Stimulated activated CD4-positive, alpha-beta T cell treated with anti-CD3 and anti-CD28 coated beads, Interleukin-1b, Interleukin-23, amount 100 ng/mL, for 48 hours (primary cell): Measurements from ENCODE around the gene C19orf44.
"Not testable (repeated sequence)": the region's sequence is repeated elsewhere in the genome, so short reads cannot be mapped to it uniquely, and the experiment has no call there.

Experiments
- DNase-seq: peaks from one replicate; pipeline ENCODE4 v3.0.0-alpha.2; 2020

Gene C19orf44

DNA sequence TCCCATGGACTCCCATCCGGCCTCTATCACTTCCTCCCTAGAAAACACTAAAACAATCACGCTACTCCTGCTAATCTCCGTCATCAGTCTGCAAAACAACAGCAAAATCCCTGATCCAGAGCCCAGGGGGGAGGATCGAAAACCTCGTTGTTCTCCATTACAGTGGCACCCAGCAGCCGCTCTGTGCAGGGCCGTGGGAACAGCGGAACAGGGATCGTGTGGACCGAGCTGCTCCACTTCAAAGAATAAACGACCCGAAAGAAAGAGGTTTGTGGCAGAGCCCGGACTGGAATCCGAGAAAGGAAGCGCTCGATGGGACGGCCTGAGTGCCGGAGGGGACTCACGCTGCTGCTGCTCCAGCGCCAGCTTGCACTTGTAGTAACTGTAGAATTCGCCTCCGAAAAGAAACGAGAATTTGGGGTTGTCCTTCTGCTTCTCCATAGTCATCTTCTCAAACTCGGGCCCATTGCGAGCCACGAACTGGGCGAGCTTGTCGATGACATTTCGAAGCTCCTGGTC, 45.4 kb downstream of the C19orf44 start:
- DNase-seq, result no peak

DNA sequence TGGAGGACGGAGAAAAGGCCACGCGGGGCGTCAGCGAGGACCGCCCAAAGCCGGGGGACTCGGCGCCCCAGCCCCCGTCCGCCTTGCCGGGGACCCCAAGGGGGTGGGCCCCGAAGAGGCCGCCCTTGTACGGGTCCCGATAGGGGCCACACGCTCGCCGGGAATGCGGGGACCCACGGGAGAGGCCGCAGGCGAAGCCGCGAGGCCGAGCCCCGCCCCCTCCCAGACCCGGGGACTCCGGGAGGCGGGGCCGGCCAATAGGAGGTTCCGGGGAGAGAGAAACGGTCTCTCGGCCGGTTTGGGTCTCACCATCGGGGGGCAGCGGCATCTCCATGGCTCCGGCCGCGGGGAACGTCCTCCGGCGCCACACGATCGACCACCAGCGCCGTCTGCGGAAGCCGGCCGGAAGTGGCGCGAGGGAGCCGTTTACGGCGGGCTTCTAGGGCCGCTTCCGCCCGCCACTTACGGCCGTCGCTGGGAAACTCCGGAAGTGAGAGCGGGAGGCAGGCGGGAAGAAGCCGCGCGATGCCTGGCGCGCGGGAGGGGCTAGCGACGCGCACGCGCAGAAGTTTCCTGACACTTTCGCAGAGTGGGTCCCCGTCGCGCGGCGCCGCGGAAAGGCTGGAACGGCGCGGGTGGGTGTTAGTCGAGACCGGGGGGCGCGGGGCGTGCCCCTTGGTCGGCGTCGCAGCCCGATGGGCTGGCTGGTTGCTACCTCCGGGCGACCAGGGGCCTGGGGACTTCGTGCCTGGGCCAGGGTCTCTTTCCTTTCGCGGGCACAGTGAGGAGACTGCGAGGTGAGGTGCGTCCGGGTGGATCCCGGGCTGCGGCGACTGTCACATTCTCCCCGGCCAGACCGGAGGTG, 46.1 kb downstream of the C19orf44 start, which contains the start of gene CHERP:
Gene CHERP, minus strand, starts transcription at position 393 of the 865 bp plus-strand sequence. Its CDS starts 59 bp downstream, at position 334.
- peak; percentile 92 for DNase-seq

DNA sequence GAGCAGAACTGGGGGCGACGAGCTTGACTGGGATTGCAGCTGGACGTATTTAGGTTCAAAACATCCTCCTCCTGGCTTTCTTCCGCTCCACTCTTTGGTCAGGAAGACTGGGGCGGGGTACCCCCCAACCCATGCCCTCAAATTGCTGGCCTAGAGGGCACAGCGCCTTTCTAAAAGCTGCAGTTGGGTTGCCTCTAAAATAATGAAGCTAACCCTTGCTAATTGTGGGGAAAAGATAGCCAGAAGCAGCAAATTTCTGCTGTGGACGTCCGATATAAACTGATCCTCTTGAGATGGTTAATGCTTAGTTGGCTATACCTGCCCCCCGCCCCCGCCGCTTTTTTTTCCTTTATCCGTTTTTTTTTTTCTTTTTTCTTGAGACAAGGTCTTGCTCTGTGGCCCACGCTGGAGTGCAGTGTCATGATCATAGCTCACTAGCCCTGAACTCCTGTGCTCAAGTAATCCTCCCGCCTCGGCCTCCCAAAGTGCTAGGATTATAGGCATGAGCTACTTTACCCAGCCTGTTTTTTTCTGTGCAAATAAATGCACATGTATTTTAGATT, 46.8 kb downstream of the C19orf44 start:
- DNase-seq, result no peak

DNA sequence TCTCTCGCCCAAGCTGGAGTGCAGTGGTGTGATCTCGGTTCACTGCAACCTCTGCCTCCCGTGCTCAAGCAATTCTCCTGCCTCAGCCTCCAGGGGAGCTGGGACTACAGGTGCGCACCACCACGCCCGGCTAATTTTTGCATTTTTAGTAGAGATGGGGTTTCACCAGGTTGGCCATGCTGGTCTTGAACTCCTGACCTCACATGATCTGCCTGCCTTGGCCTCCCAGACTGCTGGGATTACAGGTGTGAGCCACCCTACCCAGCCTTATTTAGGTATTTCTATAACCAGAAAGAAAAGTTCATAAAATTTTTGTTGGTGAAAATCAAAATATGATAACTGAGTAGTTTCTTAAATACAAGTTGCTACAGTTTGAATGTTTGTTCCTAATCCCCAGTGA, 47.5 kb downstream of the C19orf44 start:
- DNase-seq, result not testable (repeated sequence)

DNA sequence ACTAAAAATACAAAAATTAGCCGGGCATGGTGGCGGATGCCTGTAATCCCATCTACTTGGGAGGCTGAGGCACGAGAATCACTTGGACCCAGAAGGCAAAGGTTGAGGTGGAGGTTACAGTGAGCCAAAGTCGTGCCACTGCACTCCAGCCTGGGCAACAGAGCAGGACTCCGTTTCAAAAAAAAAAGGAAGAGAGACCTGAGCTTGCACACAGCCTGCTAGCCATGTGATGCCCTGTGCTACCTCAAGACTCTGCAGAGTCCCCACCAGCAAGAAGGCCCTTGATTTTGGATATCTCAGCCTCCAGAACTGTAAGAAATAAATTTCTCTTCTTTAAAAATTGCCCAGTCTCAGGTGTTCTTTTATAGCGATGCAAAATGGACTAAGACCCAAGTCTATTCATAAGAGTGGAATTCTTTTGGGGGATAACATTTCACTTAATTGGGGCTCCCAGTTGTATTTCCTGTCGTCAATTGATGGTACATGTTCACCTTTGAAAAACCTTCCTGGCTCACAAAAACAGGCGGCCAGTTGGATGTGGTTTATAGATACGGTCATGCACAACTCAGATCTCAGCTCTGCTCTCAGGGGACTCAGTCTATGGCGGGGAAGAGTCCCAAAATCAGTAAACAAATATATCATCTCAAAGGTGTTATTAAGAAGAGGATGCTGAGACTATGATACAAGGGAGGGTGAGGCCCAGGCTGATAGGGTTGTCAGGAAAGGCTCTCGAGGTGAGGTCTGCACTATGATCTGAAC, 48.5 kb downstream of the C19orf44 start:
- no peak for DNase-seq

DNA sequence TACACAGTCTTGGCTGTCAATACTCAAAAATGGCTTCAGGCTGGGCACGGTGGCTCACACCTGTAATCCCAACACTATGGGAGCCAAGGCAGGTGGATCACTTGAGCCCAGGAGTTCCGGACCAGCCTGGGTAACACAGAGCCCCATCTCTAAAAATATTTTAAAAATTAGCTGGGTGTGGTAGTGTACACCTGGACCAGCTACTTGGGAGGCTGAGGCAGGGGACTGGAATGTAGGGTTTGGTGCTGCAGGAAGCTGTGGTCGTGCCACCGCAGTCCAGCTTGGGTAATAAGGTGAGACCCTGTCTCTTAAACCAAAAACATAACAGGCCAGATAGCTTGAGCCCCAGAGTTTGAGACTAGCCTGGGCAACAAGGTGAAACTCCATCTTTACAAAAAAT, 52.8 kb downstream of the C19orf44 start:
- no peak for DNase-seq

DNA sequence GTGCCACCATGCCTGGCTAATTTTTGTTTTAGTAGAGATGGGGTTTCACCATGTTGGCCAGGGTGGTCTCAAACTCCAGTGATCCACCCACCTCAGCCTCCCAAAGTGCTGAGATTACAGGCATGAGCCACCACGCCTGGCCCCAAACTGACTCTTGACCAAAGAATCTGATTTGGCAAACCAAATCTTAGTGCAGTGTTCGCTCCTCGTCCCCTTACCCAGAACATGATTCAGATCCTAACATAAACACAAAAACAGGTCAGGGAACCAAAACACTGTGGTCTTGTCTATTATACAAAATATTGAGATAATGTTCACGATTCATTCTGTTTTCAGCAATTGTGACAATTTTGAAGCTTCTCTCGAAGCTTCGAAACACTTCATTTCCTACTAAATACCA, 55.7 kb downstream of the C19orf44 start:
- not testable (repeated sequence) for DNase-seq

DNA sequence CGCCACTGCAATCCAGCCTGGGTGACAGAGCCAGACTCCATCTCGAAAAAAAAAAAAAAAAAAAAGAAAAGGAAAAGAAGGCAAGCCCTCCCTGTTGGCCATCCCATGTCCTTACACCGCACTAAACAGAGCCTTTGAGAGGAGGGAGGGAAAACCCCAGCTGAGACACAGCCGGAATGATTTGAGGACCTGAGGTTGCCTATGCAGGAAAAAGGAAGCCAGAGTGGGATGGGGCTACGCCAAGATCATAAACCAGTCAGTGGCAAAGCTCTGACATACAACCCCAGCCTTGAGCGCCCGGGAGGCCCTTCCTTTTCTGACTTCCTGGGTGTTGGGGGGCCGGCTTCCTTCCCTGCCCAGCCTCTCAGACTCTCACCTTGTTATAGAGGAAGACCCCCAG, 58.6 kb downstream of the C19orf44 start:
- no peak for DNase-seq

DNA sequence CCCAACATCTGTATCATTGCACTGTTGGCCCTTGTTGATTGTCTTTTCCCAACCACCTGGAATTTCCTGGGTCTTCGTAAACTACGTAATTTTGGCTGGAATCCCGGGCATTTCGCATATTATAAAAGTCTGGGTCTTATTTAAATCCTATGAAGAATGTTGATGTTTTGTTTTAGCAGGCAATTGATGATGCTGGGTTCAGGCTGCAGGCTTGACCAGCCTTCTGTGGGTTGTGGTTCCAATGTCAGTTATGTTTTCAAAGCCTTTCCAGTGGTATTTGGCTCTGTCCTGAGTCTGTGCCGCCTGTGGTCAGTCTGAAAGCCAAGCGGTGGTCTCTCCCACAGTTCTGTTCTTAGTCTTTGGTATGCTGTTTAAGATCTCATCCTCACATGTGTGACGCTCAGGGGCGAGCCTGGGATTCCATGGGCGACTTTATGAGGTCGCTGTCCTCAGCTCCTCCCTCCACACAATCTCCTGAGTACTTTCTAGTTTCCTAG, 63.6 kb downstream of the C19orf44 start:
- no peak for DNase-seq

DNA sequence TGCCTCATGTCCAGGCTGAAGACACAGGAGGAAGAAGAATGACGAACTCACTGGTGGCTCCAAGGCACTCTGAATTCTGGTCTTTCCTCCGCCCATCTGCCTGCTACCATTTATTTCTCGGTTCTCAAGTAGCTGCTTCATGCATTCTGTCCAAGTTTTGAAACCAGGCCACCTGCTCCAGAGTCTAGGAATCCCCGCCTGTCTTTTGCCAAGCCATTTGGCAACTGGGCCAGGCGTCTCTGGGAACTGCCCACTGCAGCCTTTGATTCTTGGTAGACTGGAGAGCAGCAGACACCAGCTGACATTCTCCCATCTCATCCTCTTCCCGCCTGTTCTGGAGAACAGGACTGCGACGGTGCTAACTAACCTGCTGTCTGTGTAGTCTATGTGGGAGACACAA, 65.2 kb downstream of the C19orf44 start:
- no peak for DNase-seq

DNA sequence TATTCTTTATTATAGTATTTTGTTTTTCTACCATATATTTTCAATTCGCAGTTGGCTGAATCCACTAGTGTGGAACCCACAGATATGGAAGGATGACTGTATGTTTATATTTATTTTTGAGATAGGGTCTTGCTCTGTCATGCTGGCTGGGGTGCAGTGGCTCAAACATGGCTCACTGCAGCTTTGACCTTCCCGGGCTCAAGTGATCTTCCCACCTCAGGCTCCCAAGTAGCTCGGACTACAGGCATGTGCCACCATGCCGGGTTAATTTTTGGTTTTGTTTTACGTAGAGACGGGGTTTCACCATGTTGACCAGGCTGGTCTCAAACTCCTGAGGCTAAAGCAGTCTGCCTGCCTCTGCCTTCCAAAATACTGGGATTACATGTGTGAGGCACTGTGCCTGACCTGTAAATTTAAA, 66.4 kb downstream of the C19orf44 start:
- no peak for DNase-seq

DNA sequence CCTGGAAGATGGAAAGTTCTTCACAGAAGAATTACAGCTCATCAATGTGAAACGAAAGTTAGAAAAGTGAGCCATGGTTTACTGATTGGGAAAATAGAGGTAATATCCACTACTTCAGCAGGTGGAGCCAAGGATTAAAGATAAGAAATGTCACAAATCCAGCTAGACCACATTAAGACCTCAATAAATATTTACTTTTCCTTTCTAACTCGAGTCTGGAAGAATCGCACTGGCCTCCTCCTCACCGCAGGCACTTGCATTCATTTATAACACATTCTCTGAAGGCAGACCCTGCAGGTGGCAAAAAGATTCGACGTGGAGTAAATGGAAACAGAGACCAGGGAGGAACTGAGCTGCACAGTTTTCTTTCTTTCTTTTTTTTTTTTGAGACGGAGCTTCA, 68.6 kb downstream of the C19orf44 start:
- no peak for DNase-seq

DNA sequence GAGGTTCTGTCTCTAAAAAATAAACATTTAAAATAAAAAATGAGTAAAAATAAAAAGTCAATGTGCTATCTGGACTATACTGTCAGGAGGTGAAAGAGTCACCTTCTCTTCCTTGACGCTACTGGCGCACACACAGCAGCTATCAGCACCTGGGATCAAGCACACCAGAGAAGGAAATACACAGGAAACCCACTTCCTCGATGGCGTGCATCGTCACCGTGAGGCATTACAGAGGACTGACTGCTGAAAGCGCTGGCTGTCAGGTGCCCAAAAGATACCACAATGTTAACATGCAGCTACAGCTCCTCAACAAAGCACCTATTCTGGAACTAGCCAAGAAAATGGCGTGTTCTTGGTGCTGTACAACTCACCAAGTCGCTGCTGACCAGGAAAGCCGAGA, 70.0 kb downstream of the C19orf44 start:
- DNase-seq, result peak; percentile 65

DNA sequence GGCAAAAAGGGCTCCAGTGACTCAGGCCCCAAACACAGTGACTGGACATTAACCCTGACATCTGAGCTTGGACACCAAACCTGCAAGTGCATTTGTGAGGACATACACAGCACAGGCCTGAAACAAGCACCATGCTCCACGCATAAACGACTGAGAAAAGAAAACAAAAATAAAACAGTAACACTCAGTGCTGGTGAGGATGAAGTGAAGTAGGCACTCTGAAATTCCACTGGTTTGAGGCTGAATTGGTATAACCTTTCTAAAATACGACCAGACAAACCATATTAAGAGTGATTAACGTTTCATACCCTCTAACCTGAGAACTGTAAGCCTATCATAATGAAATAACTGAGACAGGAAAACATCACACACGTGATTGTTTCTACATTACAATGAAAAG, 70.5 kb downstream of the C19orf44 start:
- DNase-seq, result no peak

DNA sequence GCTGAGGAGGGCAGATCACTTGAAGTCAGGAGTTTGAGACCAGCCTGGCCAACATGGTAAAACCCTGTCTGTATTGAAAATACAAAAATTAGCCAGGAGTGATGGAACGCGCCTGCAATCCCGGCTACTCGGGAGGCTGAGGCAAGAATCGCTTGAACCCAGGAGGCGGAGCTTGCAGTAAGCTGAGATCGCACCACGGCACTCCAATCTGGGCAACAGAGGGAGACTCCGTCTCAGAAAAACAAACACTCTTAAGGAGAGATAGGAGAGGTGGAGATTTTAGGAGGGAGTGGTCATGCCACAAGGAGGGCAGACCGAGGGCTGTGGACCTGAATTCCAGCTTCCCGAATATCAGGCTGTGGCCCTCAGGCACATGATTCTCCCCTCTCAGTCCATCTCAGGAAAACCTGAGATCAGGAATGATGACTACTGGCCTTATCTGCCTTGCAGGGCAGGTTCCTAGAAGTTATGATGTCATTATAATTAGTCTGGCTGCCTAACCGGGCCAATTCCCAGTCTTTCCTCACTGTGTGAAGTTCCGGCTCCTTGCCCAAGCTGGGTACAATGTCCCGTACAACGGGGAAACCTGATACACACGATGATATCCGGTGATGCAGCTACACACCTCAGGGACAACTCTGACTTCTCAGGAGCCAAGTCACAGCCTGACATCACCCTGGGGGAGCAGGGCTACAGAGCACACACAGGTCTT, 73.6 kb downstream of the C19orf44 start:
- DNase-seq, result no peak
